NAMALWA (cell line): ENCODE results near the gene TXNL1.
"Not testable (repeated sequence)": the region's sequence is repeated elsewhere in the genome, so short reads cannot be mapped to it uniquely, and the experiment has no call there.

ENCODE experiments used
- DNase-seq: peaks from one replicate; pipeline ENCODE4 v3.0.0-alpha.2; 2015; ENCODE audit warnings: low spot score

The TXNL1 gene

DNA sequence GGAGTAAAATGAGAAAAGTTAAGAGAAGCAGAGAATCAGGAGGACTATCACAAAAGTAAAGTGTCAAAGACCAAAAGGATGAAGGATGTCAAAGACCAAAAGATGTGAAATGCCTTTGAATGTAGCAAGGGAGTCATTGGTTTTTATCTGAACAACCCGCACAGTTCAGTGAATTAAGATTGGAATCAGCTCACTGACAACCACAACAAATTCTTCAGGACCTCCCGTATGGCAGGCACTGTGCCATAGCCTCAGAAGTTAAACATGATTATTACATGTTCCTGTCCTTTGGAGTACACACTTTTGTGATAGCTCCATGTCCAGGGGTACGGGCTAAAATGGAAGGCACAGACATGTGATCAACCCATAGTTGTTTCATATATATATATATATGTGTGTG, 5.0 kb upstream of the TXNL1 start:
- no peak for DNase-seq

DNA sequence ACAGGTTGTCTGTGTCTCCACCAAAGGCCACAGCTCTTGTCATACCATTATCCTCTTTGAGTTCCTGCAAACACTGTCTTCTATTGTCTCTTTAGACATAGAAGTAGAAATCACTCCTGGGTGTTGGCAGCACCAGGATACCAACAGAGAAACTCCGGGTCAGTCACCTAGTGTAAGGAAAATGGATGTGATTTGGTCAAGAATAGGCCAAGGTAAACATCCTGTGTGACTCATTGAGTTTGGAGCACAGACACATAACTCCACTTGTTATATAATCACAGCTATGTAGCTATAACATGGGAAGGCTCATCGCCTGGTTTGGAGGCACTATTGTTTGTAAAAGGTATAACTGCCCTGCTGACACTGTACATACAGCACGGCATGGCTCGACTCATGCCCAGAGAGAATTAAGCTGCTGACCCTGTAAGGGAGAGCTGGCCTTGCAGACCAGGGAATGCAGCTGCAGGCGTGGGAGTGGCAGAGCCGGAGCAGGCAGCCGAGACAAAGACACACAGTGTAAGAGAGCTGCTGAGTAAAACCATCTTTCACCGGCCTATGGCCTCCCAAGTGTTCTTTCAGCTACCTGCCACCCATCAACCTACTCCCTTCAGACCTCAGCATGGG, 3.4 kb upstream of the TXNL1 start:
- no peak for DNase-seq

DNA sequence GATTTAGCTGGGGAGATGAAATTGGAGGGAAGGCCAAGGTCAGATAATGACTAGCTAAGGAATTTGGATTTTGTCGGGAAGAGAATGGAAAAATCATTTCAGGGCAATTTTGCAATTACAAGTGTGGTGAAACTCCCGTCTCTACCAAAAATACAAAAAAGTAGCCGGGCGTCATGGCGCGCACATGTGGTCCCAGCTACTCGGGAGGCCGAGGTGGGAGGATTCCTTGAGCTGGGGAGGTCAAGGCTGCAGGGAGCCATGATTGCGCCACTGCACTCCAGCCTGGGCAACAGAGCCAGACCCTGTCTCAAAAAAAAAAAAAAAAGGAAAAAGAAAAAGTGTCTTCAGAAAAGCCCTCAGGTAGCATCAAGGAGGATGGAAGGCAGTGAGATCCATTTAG, 1.2 kb upstream of the TXNL1 start:
- no peak for DNase-seq

DNA sequence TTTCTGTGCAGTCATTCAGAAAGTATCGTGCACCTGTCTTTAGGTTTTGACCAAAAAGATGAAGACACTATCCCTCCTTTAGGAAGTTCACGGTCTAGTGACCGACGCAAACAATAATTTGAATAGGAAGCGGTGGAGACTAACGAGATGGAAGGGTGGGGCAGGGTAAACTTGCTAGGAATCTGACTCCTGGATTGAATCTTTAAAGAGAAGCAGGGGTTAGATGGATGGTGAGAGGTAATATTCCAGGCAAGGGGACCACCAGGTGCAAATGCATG, 651 bp upstream of the TXNL1 start:
- no peak for DNase-seq

DNA sequence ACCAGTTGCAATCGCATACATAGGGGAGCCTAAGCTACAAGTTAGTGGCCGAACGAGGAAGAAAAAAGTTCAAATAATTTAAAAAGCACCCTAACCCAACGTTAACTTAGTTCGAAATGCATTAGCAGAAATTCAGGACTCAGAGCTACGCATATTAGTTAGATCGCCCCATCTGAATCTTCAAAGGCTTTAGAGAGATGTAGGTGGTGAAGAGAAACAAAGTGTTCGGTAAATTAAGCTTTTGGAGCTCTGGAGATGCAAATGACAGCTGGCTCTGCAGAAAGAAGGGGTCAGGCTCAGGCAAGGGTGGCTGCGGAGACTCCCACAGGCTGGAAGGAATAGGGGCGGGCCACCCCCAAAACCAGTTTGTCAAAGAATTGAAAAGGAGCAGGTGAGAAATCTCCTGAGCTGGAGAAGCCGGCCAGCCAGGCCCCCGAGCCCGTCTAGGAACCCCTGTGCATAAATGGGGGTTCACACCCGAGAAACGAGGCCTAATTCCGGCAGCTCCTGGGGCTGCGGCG, 621 bp downstream of the TXNL1 start:
- peak; percentile 64 for DNase-seq

DNA sequence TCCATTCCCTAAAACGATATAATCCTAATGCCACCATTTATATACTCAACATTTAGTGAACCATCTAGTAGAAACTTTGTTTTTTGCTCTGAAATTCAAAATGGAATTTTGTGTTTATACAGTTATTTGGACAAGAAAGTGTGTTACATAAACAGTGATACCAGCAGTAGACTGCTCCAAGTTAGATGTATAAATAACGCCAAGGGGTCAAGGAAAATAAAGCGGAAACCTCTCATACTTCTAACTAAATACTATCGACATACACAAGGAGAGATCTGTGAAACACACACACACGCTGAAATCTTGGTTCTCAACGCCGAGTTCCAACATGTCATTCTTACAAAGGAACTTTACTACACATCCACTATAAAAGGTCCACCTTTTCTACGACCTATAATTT, 1.2 kb downstream of the TXNL1 start:
- peak; percentile 51 for DNase-seq

DNA sequence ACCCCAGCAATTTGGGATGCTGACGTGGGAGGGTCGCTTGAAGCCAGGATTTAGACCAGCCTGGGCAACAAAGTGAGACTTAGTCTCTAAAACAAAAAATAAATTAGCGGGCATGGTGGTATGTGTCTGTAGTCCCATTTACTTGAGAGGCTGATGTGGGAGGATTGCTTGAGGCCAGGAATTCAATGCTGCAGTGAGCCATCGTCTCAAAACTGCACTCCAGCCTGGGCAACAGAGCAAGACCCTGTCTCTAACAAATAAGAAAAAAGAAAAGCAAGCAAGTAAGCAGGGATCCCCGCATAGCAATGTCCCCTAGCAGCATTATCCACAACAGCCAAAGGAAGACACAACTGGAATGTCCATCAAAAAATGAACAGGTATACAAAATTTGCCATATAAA, 3.4 kb downstream of the TXNL1 start:
- DNase-seq = no peak

DNA sequence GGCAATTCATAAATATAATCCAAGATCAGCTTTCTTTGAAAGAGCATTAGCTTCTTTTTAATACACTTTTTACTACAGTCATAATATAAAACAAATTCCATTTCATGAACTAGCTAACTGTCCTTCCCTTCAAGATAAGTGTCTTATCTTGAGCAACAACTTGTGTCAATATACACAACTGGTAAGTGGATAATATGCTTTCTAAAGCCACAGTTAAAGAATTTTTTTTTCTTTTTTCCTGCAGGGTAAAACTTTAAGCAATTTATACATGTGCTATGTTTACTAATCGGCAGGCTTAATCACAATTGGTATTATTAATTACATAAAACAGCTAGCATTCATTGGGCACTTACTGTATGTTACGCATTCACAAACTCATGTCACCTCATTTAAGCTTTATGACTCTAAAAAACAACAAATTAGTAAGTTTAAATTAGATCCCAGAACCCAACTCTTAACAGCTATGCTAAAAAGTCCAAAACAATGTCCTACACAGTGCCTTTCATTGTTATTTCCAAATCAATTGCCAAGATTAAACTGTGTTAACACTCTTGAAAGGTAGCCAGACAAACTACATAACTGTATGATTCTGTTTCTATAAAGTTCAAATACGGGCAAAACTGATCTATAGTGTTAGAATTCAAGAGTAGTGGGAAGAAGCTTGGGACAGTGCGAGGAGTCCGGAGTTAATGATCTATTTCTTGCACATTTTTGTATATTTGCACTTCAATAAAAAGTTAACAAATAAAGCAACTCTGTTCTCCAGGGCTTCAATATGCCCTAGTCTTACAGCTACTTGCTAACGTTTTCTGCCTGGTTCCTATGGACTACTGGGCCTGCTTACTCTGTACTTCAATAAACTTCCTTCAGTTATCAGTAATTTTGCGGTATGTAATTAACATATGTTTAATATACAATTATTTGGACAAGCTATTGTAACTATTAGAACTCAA, 6.0 kb downstream of the TXNL1 start:
- no peak for DNase-seq

DNA sequence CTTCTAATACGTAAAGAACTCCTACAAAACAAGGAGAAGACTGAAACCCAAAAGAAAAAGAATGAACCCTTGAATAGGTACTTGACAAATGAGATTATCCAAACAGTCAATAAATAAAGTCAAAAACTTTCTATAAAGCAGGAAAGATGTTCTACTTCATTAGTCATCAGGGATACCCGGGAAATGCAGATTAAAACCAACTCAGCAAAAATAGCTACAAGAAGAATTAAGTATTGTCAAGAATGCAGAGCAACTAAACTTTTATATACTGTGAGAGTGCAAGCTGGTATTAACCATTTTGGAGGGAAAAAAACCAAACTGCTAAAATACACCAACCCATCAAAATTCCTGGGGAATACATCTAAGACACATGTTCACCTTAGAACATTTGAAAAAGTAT, 10.4 kb downstream of the TXNL1 start:
- DNase-seq = no peak

DNA sequence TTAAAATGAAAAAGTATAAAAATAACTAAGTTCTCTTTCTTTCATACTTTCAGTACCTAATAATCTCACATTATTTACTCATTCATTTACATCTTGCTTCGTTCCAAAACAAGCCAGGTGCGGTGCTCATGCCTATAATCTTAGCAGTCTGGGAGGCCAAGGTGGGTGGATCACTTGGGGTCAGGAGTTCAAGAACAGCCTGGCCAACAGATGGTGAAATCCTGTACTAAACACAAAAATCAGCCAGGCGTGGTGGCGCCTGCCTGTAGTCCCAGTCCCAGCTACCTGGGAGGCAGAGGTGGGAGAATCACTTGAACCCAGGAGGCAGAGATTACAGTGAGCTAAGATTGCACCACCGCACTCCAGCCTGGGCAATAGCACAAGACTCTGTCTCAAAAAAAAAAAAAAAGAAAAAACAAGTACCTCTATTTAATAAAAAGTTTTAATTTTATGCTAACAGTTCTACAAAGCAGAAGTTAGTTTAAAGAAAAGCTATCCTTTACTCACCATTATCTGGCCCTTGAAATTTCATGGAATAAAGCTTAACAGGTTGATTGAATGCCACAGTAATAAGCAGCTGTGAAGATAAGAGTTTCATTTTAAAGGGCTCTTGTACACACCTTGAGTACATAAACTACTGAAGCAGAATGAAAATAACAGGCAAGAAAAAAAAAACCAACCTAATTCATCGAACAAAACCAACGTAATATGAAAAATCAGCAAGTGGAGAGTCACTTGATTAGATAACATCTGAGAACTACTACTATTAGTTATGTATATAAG, 22.5 kb downstream of the TXNL1 start:
- no peak for DNase-seq

DNA sequence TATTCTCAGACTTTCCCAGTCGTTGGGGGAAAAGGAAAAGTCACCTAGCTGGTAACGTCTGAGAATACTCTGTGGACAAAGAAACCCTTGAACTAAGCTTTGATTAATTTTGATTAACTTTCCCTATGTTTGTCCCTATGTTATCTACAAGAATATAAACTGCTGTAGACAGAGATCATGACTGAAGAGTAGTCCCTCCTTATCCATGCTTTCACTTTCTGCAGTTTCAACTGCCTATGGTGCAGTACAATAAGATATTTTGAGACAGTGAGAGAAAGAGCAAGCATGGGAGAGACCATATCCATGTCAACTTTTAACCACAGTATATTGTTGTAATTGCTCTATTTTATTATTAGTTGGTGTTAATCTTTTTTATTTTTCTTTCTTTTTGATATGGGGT, 31.8 kb downstream of the TXNL1 start:
- no peak for DNase-seq

DNA sequence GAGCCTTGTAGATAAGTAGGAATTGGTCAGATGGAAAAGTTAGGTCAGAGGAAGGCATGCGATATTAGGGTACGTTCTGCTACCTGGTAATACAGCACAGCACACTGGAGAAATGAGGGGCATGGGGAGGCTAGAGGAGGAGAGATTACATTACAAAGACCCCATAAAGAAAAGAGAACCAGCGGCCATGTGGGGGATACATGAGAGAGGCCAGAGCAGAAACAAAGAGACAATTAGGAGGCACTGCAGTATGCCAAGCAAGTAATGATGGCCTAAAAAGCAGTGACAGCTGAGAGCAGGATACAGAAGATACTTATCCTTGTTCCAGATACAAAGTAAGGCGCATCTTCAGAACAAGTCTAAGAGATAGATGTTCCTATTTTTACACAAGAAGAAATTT, 40.0 kb downstream of the TXNL1 start:
- no peak for DNase-seq

DNA sequence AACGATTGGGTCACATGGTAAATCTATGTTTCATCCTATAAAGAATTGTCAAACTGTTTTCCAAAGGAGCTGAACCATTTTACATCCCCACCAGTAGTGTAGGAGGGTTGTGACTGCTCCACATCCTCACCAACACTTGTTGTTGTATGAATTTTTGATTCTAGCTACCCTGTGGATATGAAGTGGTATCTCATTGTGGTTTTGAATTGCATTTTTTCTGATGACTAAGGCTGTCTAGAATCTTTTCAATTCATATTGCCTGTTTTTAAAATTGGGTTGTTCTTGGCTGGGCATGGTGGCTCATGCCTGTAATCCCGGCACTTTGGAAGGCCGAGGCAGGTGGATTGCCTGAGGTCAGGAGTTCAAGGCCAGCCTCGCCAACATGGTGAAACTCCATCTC, 44.5 kb downstream of the TXNL1 start:
- DNase-seq = no peak

DNA sequence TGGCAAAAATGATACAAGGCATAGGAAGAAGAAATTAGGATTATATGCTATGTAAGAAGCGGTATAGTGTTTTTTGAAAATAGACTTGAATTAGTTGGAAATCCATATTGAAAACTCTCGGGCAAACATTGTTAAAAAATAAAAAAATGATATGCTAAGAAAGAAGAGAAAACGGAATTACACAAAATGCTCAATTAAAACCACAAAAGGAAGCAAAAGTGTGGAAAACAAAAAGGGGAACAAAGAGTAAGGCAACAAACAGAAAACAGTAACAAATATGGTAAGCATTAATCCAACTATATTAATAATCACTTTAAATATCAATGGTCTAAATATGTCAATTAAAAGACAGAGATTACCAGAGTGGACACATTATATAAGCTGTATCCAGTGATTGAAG, 58.4 kb downstream of the TXNL1 start:
- DNase-seq = no peak

DNA sequence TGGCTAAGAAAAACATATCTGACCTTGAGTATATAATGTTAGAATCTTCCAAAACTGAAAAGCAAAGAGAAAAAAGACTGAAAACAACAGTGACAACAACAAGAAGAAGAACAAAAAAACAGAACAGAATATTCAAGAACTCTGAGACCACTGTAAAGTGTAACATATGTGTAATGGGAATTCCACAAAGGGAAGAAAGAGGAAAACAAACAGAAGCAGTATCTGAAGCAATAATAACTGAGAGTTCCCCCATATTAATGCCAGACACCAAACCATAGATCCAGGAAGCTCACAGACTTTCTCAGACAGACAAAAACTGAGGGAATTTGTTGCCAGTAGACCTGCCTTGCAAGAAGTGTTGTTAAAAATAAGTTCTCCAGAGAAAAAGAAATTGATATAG, 58.9 kb downstream of the TXNL1 start:
- DNase-seq = no peak

DNA sequence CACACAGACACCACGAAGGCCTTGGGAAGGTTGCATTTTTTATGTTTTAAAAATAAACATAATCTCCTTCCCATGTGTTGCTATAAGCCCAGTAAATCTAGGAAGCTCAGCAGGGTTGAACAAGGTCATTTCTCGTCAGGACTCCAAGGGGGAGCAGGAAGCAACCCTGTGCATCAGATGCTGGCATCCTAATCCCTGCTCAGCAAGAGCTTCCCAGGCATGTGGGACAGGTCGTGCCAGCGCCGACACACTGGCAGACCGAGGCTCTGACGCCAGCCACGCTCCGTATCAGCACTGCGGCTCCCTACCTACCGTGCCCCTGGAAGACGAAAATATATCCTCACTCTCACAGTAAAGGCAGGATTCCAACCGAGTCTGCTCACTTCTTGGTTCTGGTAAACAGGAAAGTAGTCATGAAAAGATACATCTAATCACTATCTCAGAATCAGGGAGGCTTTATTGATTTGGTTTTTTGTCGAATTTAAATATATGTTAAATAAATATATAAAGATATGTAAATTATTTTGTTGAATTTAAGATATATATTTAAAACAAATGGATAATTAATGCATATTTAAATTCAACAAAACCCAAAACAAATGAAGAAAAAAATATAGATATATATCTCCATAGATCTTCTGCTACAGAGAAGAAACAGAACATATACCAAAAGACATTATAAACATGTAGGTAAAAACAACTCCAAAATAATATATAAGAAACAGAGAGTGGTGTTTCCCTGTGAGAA, 61.4 kb downstream of the TXNL1 start:
- DNase-seq = no peak

DNA sequence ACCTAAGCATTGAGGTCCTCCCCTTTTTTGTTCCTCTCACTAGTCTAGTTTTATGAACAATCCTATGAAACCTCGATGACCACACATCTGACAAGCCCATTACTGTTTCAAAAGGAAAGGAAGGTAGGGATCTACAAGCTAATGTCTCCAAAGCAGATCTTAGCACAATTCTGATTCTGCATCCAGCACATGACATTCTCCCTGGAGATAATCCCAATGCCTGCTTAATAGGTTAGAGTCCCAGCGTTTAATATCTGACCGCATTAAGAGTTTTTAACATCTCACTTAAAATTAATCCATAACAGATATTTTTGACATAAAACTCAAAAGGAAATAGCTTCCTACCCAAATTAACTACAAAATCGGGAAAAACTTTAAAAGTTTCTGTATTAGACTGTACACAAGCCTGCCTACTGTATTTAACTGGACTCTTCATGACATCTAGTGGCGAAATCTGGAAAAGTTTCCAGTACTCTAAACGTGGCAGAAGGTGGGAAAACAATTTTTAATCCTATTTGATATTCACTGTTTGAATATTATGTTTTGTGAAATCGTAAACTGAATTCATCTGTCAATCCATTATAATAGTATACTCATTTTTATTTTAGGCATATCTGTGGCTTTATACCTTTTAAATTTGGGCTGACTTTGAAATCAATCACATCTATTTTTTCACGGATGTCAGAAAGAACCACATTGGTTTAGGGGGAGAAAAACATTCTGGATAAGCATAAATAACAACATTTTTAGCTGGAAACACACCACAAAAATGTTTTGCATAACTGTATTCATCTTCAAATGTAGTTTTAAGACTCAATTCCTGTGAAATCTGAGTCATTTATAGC, 62.4 kb downstream of the TXNL1 start:
- peak; percentile 82 for DNase-seq

DNA sequence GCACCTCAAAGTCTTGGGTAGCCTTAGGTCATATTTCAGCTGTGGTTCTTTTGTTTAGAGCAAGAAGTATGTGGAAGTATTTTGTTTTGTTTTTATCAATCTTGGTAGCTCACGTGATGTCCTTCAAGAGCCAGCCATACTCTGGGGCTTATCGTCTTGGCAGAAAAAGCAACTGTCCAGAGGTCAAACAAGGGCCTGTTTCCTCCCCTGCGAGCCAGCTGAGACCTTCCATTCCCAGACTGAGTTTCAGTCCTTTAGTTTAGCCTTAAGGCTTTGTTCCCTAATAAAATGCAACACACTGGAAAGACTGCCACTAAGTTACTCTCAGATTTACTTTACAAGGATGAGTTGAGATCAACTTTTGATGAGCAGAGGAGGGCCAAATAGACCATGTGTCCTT, 63.5 kb downstream of the TXNL1 start:
- DNase-seq = no peak

DNA sequence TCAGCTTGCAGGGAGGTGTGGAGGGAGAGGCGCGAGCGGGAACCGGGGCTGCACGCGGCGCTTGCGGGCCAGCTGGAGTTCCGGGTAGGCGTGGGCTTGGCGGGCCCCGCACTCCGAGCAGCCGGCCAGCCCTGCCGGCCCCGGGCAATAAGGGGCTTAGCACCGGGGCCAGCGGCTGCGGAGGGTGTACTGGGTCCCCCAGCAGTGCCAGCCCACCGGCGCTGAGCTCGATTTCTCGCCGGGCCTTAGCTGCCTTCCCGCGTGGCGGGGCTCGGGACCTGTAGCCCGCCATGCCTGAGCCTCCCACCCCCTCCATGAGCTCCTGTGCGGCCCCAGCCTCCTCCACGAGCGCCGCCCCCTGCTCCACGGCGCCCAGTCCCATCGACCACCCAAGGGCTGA, 66.1 kb downstream of the TXNL1 start:
- DNase-seq = not testable (repeated sequence)

DNA sequence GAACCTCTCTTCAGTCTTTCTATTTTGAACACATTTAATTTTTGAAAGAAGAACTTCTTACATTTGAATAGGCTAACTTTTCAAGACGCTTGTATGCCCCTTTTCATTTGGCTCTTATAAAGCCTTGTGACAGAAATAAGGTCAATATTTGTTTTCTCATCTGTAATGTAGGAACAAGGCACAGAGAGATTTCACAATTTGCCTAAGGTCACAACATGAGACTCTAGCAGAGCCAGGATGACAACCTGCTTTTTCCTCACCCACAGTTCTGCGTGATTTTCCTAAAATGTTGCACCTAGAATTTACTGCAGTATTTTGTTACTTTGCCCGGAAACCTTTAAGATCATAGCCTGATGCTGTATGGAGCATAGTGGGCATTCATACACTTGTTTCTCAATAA, 67.4 kb downstream of the TXNL1 start:
- no peak for DNase-seq

DNA sequence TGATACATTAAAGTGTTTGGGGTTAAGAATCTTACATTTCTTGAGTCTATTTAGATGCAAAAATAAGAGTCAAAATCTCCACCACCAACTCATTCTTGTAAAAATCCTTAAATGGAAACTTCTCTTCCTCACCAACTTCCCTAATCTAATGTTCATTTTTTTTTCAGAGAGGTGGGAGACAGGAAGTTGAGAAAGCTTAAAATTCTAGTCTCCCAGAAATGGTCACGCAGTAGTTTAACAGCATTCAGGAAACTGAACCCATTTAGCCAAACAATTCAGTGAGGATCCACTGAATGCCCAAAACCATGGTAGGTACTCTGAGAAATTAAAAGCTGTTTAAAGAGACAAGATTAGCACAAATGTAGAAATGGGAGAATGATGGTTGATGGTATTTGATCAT, 69.0 kb downstream of the TXNL1 start:
- no peak for DNase-seq
